NCI-H748 treated with DMSO at 0.1 percent for 48 hours (cell line): ENCODE results near the gene PPIL1.

Source experiments
- DNase-seq: peaks from one replicate; lab custom pipeline; 2025; lab: John Stamatoyannopoulos, UW

PPIL1 gene

GRCh38 chr6:36888654-36889481 is 14.3 kb upstream of the PPIL1 start:
- DNase-seq: no peak

DNA sequence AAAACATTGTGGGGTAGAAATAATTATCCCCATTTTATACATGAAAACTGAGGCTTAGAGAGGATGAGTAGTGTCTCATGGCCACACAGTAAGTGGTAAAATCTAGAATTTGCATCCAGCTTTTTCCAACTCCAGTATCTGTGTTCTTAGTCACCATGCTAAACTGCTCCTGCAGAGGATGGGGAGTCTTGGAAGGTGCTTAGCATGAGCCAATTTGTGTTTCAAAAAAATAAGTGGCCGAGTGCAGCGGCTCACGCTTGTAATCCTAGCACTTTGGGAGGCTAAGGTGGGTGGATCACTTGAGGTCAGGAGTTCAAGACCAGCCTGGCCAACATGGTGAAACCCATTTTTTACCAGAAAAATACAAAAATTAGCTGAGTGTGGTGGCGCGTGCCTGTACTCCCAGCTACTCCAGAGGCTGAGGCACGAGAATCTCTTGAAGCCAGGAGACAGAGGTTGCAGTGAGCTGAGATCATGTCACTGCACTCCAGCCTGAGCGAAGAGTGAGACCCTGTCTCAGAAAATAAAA is 13.6 kb upstream of the PPIL1 start:
- no peak for DNase-seq

DNA sequence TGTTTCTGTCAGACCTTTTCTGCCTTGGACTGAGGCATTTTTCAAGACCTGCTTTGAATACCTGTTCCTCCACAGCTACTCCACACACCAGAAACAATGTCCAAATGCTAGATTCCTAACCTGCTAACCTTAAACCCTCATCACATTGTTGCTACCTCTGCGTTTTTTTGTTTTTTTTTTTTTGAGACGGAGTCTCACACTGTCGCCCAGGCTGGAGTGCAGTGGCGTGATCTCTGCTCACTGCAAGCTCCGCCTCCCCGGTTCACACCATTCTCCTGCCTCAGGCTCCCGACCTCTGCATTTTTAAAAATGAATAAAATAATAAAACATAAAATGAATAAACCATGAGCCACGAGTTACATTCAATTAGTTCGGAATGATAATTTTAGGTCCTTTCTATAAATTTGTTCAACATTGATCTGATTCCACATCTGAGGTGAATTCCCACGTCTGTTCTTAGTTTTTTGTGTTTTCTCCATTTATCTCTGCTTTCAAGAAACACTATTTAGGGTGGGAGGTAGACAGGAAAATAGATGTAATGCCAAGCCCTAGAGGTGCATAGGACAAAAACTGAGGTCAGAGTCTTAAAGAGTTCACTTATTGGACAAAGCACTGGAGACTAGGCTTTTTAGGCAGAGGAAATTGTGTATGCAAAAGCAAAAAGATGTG is 12.5 kb upstream of the PPIL1 start:
- DNase-seq: no peak

DNA sequence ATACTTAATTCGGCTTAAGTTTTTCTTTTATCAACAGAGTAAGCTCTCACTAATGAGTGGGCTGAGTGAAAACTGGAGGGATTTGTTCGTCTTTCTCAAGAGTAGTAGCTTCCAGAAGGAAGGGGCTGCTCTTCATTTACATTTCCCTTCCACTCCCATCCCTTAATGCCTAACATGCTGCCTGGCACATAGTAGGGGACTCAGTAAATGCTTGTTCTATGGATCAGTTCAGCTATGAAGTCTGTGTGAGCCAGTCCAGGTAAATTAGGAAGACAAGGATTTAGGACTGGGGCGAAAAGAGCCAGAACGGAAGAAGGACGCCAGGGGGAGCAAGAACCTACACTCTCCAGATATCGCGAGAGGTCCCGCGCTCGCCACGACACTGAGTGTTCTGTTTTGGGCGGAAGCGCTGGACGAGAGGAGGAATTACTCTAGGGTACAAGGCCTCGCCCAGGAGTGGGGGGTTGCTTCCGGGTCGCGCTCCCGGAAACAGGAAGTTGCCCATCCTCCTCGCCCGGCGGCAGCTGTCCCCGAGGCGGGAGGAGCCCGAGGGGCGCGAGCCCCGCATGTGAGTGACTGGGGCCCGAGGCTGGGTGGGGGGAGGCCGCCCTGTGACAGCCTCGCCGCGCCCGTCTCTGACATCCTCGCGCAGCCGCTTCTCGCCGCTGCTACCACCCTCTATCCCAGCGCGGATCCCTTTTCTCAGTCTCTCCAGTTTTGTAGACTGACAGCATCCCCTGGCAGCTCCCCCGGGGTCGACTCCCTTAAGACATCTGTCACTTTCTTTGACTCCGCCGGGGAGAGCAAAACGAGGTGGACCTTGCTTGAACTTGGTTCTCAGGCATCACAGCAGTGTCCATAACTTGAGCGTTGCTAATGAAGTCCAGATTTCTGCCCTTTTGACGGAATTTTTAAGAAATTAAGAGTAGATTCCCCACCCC is 11.1 kb upstream of the PPIL1 start, which contains the start of gene C6orf89:
Gene C6orf89, plus strand, starts transcription at position 492 of the 941 bp plus-strand sequence. CDS start 13,493 bp downstream, outside the sequence.
- DNase-seq: peak; percentile 99

- DNase-seq: no peak
Observed at GRCh38 chr6:36884610-36885009, 10.0 kb upstream of the PPIL1 start.

DNA sequence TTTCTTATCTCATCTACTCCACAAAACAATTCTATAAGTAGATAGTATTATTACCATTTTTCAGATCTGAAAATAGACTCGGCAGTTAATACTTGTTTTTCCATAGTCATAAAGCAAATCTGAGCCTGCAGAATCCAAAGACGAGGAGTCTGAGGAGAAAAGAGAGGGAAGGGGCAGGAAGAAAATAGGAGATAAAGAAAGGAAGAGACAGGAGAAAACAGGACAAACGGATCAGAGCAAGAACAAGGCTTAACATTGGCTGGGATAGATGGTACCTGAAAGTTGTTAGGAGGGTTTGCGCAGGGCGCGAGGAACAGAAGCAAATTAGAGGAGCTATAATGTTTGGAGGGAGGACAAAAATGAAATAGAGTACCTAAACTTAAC is 639 bp upstream of the PPIL1 start:
- DNase-seq: no peak

DNA sequence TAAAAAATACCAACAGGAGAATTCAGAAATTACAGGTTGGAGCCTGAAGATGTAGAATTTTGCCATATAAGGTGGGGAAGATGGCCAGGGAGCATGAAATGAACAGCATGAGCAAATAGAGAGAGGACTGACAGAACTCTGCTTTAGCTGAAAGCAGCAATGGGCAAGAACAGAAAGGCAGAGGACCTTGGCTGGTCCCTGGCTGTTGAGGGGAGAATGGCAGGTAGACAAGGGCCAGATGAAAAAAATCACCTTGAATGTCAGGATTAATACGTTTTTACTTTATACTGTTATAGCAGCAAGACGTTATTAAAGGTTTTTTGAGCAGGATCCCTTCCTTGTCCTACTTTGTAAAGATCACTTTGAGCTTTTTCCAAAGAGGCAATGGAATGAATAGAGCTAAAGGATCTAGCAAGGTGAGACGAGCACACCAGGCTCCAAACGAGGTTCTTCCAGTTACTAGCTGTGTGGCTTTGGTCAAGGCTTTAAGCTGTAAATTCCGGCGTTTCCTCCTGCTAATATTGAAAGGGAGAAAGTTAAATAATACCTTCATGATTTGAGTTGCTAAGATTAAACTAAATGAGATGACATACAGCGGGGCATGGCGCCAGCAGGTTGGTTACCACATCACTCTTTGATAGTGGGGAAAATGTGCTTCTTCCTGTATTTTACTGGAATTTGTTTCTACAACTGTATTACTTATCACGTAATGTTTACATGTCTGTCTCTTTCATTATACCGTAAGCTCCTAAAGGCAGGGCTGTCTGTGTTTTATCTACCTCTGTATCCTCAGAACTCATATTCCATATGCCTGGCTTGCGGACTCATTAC is 776 bp downstream of the PPIL1 start:
- DNase-seq: peak; percentile 29

- no peak for DNase-seq
Observed at GRCh38 chr6:36873115-36873514, 1.5 kb downstream of the PPIL1 start.

- no peak for DNase-seq
Observed at GRCh38 chr6:36871686-36872085, 2.9 kb downstream of the PPIL1 start.

GRCh38 chr6:36867471-36868224 is 7.0 kb downstream of the PPIL1 start:
- no peak for DNase-seq

GRCh38 chr6:36865835-36866234 is 8.8 kb downstream of the PPIL1 start:
- DNase-seq: no peak

DNA sequence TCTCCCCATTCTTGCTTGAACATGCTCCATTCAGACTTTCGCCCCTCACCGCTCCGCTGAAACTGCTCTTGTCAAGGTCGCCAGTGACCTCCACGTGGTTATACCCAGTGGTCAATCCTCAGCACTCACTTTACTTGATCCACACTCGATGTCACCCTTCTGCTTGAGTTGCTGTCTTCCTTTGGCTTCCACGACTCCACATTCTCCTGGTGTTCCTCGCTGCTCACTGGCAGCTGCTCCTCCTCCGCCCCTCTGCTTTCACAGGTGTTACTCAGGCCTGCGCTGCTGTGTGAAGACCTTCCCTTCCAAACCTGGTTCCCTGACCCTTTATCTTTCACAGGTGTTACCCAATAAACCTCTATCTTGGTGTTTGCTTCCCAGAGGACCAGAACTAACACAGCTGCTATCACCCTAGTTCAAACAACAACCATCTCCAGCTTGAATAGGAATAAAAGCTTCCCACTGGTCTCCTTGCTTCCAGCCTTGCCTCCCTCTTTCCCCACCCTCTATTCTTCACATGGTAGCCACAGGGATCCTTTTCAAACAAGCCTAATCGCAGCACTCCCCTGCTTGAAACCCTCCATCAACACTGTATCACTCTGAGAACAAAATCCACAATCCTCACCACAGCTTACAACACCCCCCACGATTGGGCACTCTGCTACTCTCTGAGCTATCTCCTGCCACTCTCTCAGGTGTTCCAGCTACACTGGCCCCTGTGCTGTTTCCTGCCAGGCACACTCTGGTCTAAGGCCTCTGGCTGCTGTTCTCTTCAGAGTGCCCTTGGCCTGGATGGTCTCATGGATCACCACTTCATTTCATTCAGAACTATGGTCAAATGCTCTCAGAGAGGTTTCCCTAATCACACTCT is 10.7 kb downstream of the PPIL1 start:
- peak; percentile 32 for DNase-seq

DNA sequence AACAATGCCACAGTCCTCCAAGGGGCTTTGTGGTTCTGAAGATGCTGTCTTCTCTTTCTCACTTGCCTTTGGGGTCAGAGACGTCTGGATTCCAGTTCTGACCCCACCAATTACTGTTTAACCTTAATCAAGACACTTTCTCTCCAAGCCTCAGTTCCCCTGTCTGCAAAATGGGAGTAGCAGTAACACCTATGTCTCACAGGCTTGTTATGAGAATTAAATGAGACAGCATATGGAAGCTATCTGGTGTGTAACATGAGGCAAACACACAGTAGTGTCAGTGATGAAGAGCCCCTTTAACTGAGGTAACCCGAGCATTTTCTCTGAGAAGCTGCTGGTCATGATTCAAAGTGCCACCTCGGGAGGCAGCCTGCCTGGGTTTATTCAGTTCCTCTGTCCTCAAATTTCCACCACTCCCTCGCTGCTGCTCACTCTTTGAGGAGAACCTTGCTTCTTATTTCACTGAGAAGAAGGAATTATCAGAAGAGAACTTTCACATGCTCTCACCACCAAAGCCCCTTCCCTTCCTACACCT is 11.7 kb downstream of the PPIL1 start:
- DNase-seq: no peak

DNA sequence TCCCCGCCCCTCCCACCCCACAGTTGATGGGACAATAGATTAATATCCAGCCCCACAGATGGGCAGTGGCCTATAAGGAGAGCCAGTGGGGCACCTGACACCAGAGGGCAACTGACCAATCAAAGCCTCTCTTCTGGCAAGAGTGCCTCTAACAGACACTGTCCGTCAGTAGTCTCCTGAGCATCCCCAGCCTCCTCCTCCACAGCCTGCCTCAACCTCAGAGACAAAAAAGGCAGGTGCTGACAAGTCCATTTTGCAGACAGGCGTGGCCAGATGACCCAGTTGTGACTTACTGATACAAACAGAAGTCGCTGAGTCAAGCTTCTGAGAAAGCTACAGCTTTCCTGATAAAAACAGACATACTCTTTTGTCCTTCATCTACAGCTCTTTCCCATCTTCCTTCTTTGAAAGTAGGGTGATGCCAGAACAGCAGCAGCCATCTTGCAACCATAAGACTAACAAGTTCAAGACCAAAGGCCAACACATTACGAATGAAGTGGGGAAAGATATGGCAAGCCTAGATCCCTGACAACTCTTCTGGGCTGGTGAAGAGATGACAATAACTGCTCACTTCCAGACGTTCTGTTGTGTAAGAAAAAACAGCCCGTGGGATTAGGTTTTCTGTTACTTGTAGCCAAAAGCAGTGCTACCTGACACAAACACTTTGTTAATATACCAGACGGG is 12.3 kb downstream of the PPIL1 start:
- no peak for DNase-seq

GRCh38 chr6:36860126-36860525 is 14.5 kb downstream of the PPIL1 start:
- no peak for DNase-seq

DNA sequence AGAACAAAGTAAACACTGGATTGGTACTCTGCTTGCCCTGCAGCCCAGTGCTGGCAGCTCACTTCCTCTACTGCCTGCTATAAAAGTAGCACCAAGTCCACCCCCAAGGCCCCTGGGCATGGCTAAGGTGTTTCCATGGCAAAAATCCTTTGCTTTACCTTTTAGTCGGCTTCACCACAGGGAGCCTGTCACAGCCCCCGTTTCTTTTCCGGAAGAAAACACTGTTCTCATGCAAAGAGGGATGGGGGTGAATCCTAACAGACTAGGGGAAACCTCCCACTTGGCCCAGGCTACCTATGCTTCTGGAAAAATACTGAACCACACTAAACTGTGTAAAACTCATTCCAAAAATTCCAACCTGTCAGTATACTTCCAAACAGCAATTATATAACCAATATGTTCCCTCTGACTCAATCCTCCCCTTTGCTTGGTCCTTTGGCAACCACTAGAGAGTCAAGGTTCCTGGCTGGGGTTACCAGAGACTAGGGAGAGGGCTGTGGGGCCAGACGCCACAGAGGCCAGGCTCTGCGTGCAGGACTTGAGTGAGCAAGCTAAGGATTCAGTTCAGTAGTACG is 16.1 kb downstream of the PPIL1 start:
- DNase-seq: no peak

- no peak for DNase-seq
Observed at GRCh38 chr6:36857325-36857724, 17.3 kb downstream of the PPIL1 start.

GRCh38 chr6:36856277-36856676 is 18.3 kb downstream of the PPIL1 start:
- no peak for DNase-seq
